NCI-H82 (cell line): ENCODE data around the gene BANP.
"Not testable (repeated sequence)": the region's sequence is repeated elsewhere in the genome, so short reads cannot be mapped to it uniquely, and the experiment has no call there.

Experiments used
- DNase-seq: peaks from one replicate; lab custom pipeline; 2025; lab: John Stamatoyannopoulos, UW

BANP gene

DNA sequence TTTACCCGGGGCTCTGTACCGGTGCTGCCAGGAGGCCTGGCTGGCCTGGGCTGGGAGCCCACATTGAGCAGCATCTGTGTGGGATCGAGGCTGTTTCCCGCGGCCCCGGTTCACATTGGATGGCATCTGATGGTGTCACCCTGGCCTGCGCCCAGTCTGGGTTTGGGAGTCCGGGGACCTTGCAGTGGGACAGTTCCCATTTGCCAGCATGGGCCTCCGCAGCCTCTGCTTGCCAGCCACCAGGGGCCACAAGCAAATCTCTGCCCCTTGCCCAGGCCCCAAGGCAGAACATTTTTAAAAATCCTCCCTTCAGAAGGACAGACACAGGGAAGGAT lies 64.5 kb downstream of the BANP start:
- no peak for DNase-seq

DNA sequence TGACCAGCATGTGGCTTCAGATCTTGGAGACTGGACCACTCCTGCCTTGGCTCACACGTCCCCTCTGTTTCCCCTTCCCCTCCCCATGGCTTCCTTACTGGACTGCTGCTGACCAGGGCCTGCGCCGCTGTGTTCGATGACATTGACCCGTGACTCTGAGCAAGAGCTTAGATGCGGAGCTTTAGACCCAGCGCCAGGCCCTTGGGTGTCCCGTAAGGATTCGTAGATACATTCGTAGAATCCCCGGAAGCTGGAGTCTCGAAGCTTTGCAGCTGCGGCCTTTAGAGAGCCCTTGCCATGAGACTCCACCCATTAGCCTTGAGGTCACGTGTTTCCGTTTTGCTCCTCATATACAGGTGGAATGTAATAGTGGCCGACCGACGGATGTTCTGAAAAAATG lies 65.2 kb downstream of the BANP start:
- DNase-seq = not testable (repeated sequence)

DNA sequence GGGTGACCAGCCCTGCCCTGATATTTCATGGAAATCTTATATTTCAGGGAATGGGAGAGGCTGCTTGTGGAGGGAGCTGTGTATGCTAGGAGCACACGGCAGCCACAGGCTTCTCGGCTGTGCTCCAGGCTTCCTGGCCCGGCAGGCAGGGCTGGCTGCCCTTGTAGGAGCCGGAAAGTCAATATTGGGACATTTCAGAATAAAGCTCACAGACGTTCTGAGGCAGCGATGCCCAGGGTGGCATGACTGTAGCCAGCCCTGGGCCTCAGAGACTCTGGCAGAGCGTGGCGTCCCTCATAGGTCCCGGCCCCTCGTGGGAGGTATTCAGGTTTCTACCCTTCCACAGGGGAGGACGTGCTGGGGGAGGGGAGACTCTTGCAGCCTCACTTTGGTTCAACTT lies 65.7 kb downstream of the BANP start:
- DNase-seq = no peak

DNA sequence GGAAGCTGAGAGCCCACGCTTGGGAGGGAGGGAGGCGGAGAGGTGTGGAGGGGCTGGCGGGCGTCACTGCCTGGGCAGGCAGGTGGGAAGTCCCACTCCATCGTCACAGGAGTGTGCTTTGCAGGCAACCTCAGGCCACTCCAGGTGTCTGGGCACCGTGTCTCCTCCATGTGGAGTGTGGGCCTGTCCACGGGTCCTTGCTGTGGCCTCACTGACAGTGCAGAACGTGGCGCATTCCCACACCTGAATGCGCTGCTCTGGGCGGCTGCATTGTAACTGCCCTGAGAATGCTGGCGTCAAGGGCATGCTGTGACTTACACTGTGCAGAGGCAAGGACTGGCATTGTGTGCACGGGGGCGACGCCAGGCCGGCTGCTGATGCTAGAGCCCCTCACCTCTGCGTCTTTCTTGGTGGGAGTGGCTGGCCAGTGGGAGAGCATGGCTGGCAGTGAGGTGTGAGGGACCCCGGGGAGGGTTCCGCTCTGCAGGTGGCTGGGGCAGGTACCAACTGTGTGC lies 66.4 kb downstream of the BANP start:
- no peak for DNase-seq

DNA sequence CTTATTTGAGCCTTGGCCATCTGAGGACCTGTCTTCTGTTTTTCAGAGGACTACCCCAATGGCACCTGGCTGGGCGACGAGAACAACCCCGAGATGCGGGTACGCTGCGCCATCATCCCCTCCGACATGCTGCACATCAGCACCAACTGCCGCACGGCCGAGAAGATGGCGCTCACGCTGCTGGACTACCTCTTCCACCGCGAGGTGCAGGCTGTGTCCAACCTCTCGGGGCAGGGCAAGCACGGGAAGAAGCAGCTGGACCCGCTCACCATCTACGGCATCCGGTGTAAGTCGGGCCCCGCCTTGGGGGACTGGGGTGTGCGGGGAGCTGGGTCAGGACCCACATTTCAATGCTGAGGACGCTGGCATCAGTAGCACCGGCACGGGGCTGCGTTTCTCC lies 67.1 kb downstream of the BANP start:
- DNase-seq = not testable (repeated sequence)

DNA sequence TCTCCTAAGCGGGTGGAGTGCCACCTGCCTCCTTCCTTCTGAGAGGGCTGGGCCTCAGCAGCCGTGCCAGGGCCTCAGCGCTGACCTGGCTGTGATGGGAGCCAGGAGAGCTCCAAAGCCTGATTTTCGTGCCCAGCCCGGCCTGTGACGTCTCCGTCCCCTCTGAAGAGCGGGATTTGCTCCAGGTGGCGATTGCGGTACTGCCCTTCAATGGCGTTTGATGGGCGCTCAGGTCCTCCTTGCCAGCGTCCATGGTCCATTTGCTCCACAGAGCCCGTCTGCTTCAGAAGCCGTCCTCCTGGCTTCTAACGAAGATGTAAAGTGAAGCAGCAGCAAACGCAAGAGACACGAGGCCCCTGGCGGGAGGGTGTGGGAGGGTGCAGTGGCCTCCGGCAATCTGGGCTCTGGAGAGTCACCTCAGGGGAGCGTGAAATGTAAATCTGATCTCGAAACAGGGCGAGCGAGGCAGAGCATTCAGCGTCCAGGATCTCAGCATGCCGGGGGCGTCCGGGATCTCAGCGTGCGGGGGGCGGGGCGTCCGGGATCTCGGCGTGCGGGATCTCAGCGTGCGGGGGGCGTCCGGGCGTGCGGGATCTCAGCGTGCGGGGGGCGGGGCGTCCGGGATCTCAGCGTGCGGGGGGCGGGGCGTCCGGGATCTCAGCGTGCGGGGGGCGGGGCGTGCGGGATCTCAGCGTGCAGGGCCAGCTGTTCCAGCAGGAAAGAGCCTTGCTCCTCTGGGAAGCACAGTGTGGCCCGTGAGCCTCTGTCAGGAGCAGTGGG lies 68.0 kb downstream of the BANP start:
- DNase-seq = peak; percentile 76

DNA sequence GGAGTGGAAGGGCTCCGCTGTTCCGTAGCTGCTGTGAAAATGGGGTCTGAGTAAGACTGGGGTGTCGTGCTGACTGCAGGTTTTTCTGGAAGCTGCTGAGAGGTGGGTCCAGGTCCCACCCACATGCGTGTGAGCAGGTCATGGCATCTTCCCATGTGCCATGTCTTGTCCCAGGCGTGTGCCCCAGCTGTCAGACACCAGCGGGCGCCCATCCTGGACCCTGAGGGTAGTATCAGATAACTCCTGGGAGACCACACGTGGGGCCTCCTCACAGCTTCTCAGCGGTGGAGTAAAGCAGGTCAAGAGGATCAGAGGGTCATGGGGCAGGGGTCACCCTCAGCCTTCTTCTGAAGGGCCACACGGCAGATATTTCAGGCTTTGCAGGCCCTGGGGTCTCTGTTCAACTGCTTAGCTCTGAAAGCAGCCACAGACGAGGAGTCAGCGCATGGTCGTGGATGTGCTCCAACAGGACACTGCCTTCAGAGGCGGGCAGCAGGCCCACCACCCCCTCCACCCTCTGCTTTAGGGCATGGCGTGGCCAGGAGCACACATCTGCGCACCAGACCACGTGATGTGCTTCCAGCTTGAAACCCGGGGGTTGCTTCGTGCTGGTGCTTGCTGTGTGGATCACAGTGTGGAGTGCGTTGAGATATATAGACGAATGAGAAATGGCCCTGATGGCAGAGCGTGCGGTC lies 68.7 kb downstream of the BANP start:
- DNase-seq = no peak

DNA sequence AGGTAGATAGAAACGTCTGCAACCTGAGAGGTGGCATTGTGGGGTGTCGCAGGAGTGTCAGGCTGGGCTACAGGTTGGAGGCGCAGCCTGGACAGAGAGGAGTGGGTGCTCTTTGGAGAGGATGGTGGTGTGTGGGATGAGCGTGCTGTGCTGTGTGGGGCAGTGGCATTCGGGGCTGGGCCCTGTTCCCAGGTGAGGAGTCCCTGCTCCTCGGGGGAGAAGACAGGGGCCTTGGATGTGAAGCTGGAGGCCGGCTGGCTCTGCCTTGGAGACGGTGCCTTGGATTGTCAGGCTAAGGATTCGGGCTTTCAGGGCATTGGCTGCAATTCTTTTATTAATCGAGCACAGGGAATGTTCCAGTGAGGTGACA lies 69.3 kb downstream of the BANP start:
- no peak for DNase-seq

DNA sequence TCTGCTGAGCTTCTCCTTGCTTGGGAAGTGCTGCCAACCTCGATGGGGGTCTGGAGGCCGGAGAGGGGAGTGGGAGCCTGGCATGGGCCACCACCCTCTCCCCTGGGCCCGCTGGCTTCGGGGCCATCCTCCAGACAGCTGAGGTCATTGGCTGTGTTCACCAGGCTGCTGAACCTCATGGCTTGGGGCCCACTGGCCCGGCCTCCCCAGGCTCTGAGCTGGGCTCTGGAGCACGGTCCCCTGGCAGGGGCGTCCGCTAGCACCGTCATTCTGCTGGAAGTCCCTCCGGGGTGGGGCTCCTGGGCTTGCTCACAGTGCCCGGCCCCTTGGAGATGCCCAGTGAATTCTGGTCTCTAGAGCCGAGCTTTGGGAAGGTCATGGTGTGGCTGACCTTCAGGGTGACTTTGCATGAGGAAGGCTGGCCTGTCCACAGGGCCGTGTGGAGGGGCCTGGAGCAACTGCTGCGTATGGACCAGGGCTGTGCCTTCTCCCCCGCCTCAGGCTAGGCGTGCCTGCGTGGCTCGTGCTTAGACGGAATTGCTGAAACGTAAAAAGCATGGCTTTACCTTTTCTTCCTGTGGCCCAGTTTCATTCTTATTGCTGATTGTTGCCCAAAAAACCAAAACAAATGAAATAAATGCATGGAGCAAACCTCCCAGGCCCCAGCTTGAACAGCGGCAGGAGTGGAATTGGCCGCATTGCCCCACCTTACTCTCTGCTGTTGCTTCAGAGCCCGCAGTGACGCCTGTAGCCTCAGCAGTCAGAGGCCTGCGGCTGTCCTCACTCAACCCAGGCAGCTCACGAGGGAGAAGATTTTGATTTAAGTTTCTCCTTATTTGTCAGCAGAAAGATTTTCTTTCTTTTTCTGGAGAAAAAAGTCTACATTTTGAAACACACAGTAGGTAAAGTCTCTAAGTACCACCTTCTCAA lies 70.1 kb downstream of the BANP start:
- not testable (repeated sequence) for DNase-seq

DNA sequence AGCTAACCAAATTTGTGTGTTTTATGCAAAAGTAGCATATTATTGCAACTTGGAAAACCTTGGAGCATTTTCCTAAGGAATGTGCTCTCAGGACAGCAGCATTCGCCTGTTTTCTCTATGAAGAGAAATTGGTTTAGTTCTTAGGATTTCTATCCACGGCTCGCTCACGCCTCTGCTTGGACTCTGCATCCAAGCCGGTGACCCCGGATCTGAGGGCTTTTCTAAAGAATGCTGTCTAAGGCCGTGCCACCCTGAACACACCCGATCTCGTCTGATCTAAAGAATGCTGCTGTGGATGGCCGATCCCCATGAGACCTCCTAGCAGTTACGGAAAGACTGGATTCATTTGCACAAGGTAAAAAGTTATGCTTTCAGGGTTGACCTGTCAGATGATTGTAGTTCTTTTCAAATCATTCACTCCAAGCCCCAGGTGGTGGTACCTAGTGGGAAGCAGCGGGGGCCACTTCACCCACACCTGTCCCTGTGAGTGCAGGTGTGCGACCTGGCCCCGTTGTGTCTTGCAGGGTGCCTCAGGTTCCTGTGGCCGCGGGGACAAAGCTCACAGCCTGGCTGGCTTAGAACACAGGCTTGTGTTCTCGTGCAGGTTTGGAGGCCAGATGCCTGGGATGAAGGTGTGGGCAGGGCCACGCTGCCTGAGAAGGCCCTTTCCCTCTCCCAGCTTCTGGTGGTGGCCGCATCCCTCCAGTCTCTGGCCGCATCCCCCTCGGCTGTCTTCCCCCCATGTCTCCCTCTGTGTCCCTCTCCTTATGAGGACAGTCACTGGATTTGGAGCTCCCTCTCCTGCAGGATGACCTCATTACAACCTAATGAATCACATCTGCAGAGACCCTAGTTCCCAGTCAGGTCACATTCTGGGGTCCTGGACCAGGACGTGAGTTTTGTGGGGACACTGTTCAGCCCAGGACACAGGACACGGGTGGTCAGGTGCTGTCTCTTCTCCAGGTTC lies 71.1 kb downstream of the BANP start:
- DNase-seq = no peak

DNA sequence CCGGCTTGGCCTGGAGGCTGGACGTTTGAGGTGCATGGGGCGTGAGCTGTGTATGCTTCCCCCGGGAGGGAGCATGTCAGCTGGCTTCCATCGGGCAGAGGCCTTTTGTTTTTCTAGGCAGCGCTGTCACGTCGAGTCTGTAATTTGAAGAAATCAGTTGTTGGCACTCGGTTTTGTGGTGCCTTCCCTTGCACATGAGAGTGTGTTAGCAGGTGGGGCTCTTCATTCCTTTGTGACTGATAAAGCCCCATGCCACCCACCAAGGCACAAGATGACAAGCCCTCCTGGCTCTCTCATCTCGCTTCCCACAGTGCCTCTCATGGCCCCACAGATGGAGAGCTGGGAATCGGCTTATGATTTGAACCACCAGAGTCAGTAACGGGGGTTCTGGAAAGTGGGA lies 72.1 kb downstream of the BANP start:
- no peak for DNase-seq

DNA sequence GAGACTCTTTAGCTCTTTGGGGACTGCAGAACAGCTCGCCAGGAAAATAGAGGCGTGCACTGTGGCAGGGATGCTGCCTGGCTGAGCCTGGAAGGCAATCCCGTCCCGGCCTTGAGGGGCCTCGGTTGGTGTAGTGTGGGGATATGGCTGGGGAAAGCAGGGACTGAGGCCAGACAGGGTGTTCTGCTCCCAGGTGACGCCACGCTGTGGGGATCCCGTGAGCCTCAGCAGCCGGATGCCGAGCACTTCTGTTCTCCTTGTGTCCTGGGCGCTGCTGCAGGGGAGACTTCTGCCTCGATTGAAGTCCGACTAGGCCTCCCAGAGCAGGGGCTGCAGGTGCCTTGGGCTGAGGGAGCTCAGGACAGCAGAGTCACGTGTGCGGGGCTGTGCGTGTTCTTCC lies 72.6 kb downstream of the BANP start:
- no peak for DNase-seq

DNA sequence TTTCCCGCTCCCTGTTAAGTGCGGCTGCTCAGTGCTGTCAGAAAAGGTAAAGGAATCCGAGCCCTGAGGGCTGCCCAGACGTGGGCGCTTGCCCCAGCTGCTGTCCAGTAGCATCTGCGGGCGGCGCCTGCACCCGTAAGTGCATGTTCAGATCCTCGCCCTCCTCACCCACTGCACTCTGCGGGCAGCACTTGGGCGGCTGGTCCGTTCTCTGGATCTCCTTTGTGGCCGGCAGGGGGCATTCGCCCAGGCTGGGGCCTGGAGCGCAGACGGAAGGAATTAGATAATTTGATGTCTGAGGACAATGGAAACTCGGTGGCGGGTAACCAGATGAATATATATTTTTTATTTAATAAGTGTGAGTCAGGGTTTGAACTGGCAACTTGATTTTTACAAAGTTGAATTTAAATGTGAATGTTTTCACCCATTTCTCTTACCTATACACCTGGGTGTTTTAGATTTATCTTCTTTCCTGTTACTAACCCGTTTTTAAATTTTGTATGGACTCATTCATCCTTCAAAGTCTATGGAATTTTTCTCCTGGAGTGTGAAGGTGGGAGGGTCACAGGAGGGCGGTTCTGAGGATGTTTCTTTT lies 73.4 kb downstream of the BANP start:
- DNase-seq = peak; percentile 19

DNA sequence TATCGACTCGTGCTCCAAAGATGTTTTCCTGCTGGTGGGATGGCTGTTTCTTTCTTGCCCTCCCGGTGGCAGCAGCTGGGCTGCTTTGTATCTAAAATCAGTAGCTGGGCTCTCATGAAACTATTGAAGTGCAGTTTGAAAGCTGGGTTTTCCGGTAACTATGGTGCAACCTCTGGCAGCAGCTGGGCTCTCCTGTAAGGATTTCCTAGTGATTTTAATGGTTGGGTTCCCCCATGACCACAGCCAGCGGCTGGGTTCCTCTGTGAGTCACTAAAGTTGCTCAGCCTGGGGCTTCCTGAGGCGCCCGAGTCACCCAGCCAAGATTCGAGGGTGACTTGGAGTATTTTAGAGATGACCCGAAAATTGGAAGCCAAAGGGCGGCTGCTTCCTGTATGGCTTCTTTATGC lies 73.9 kb downstream of the BANP start:
- DNase-seq = not testable (repeated sequence)

DNA sequence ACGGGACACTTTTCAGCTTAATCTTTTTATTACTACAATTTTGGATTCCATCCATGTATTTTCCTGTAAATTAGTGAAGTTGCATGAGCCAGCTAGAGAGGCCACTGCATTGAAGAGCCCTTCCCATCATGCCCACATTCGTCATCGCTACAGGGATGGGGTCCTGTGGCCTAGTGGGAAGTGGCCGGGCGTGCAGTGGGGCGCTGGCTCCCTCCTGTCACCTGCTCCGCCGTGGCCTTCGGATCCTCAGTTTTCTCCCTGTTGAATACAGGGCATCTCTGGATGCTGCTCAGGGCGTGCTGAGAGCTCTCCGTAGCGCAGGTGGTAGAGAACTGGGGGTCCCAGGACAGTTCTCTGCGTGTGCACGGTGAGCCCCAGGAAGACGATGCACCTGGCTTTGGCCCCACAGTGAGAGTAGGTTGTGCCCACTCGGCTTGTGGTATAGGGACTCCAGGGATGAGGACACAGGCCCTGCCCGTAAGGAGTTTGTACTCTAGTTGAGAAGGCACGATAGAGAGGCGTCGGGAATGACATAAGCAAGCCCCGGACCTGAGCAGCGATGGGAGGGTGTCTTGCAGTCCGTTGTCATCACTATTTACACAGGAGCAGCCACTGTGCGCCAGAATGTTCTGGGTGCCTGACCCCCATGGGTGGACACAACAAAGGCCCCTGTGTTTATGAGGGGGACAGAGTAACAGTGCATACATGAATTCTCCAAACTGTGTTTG lies 74.8 kb downstream of the BANP start:
- DNase-seq = not testable (repeated sequence)

DNA sequence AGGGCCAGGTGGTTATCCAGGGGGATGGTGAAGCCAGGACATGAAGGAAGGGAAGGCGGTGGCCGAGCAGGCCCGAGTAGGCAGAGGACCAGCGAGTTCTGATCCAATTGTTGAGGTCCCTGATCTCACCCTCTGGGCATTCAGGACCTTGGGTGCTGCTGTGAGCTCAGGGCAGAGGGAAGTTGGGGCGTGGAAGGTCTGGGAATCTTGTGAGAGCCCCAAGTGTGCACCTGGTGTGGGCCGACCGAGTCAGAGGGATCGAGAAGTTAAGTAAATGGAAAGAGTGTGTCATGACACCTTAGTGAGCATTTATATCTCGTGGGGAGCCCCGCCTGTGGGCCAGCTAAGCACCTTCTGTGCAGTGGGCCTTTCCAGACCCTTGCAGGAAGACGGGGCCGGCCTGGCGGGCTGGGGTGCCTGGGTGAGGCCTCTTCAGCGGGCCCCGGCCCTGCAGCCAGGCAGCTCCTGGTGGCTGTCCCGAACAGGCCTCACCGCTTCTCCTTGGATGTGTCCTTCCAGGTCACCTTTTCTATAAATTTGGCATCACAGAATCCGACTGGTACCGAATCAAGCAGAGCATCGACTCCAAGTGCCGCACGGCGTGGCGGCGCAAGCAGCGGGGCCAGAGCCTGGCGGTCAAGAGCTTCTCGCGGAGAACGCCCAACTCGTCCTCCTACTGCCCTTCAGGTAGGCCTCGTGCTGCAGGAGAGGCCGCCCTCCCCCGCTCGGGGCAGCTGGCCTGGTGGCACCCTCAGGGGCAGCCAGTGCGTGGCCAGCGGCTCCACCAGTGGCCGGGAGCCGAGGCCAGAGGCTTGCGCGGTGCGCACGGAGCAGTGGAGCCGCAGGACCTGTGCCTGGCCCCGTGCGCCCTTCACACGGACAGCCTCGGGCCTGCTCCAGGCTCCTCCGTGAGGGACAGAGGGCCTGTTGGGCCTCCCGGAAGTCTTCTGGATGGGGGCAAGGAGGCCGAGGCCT lies 76.0 kb downstream of the BANP start:
- no peak for DNase-seq

DNA sequence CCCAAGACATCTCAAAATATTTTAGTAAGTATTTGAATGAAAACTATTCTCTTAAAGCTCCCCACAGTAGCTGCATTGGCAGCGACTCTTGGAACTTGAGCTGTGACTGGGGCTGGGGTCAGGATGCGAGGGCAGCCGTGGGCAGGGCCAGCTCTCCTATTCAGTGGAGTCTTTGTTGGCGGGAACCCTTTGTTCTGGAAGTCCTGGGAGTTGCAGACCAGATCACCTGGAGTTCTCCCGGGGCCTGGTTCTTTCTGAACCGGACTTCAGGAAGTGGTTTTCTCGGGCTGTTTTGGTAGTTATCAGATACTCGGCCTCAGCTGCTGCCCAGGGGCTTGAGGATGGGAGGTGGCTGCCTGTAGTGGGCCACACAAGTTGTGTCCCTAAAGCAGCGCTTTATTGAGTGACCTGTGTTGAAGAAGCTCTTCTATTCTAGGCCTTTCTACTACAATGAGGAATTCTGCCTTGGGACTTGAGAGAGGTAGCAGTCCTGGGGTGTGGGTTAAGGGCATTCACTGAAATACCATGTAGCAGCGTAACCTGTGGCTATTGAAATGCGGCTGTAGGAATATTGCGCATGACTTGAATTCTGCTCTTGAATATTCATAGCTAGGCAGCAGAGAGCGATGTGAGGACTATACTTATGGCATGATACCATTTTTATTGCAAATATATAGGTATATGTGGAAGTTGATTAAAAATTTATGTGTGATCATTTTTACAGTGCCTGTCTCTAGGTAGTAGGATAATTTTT lies 77.1 kb downstream of the BANP start:
- DNase-seq = not testable (repeated sequence)

DNA sequence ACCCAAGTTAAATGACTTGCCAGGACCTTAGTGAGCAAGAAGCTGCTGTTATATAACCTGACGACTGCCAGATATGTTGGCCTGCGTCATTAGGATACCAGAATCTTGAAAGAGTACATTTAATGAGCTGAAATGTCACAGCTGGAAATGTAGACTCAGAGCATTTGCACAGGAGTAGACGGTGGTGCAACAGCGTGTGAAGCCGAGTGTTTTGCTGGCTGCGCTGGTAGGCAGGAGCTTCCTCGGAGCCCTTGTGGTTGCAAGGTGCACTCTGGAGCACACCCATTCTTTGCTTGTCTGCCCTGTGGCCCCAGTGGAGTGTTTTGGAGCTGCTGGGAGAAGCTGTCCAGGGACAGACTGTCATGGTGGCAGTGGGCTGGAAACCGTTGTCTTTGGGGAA lies 79.3 kb downstream of the BANP start:
- DNase-seq = no peak
